Nephron (organoid): ENCODE results near the gene ASB1.
A peak's percentile ranks its signal among the peaks of the same experiment; 100 is the strongest.
"Not testable (repeated sequence)": the region's sequence is repeated elsewhere in the genome, so short reads cannot be mapped to it uniquely, and the experiment has no call there.

Experiments
- H3K27ac Mint-ChIP-seq, 3 experiments: 2 replicates each; pipeline ENCODE4 v1.8.0; 2020; ENCODE audit warnings: mixed read lengths in 3 of 3, mild to moderate bottlenecking in 2 of 3, moderate library complexity in 1 of 3
- H3K27me3 Mint-ChIP-seq: 2 replicates; pipeline ENCODE4 v1.8.0; 2021; ENCODE audit warnings: low read depth, mild to moderate bottlenecking, moderate library complexity, mixed read lengths
- H3K36me3 Mint-ChIP-seq: 2 replicates; pipeline ENCODE4 v1.8.0; 2020; ENCODE audit warnings: low read depth, mixed read lengths
- H3K4me1 Mint-ChIP-seq: 2 replicates; pipeline ENCODE4 v1.8.0; 2020; ENCODE audit warnings: mixed read lengths
- H3K4me3 Mint-ChIP-seq, 3 experiments: 2 replicates each; pipeline ENCODE4 v1.8.0; 2020; ENCODE audit warnings: mild to moderate bottlenecking in 3 of 3, mixed read lengths in 3 of 3, moderate library complexity in 2 of 3
- H3K9me3 Mint-ChIP-seq: 2 replicates; pipeline ENCODE4 v1.8.0; 2020; ENCODE audit warnings: mixed read lengths
- TF ChIP-seq, protein P1 (sequence below), 3 experiments: fragments of 200-600 bp; sonication (generic); IDR thresholded peaks; one replicate each; pipeline ENCODE4 v1.5.0; 2021; ENCODE audit warnings: antibody characterized with exemption in 3 of 3; ENCODE audit not compliant: unreplicated experiment in 3 of 3

Gene ASB1

DNA sequence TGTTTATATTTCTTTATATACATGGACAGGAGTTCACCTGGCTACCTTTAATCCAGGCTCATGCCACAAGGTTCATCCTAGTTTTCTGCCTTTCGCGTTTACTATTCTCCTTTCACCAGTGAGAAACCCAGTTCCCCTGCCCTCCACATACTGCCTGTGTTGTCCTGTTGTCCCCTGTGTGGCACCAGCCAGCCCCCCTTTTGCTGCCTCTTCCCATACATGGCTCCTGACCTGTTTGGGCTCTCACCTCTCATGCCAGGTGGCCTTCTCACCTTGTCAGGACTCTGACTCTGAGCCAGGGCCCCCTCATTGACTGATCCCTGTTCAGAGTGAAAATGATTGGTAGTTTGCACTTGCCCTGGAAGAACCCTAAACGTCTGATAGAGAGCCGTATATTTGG is 13.6 kb downstream of the ASB1 start:
- Mint-ChIP-seq H3K9me3 (no peaks in the 10 kb centered on the region), H3K4me3 (peak overlapping the region in 1 of 3 experiments; percentile 28), H3K27ac (peak overlapping the region in 1 of 3 experiments; percentile 37), H3K36me3 (peaks cover 65% of the 10 kb centered on the region), H3K4me1 (peaks cover 43% of the 10 kb centered on the region), H3K27me3 (no peaks in the 10 kb centered on the region)
- TF ChIP-seq, protein P1, sequence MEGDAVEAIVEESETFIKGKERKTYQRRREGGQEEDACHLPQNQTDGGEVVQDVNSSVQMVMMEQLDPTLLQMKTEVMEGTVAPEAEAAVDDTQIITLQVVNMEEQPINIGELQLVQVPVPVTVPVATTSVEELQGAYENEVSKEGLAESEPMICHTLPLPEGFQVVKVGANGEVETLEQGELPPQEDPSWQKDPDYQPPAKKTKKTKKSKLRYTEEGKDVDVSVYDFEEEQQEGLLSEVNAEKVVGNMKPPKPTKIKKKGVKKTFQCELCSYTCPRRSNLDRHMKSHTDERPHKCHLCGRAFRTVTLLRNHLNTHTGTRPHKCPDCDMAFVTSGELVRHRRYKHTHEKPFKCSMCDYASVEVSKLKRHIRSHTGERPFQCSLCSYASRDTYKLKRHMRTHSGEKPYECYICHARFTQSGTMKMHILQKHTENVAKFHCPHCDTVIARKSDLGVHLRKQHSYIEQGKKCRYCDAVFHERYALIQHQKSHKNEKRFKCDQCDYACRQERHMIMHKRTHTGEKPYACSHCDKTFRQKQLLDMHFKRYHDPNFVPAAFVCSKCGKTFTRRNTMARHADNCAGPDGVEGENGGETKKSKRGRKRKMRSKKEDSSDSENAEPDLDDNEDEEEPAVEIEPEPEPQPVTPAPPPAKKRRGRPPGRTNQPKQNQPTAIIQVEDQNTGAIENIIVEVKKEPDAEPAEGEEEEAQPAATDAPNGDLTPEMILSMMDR (IDR thresholded peaks at IDR 0.05; ENCODE audit: unreplicated experiment in 3 of 3) = no peak

DNA sequence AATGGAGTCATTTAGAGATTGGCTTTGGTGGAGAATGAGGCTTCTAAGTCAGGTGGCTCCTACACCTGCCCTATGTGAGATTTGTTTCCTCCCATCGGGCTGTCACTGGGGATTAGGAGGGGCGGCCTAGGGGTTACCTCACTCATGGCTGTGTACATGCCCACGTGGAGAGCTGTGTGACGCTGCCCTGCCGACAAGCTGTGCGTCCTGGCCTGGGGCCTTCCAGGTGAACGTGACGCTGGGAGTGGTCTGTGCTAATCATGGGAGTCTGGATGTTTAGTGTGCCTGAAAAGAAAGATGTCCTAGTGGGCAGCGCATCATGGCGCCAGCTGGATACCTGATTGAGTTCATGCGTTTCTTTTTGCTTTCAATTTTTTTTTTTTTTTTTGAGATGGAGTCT is 14.0 kb downstream of the ASB1 start:
- TF ChIP-seq, protein P1 (IDR thresholded peaks at IDR 0.05; ENCODE audit: unreplicated experiment in 3 of 3) = no peak
- Mint-ChIP-seq H3K4me1 (peaks cover 43% of the 10 kb centered on the region), H3K36me3 (peaks cover 66% of the 10 kb centered on the region), H3K9me3 (no peaks in the 10 kb centered on the region), H3K27ac (peak overlapping the region in 1 of 3 experiments; percentile 37), H3K4me3 (no peak overlapping the region), H3K27me3 (no peaks in the 10 kb centered on the region)

DNA sequence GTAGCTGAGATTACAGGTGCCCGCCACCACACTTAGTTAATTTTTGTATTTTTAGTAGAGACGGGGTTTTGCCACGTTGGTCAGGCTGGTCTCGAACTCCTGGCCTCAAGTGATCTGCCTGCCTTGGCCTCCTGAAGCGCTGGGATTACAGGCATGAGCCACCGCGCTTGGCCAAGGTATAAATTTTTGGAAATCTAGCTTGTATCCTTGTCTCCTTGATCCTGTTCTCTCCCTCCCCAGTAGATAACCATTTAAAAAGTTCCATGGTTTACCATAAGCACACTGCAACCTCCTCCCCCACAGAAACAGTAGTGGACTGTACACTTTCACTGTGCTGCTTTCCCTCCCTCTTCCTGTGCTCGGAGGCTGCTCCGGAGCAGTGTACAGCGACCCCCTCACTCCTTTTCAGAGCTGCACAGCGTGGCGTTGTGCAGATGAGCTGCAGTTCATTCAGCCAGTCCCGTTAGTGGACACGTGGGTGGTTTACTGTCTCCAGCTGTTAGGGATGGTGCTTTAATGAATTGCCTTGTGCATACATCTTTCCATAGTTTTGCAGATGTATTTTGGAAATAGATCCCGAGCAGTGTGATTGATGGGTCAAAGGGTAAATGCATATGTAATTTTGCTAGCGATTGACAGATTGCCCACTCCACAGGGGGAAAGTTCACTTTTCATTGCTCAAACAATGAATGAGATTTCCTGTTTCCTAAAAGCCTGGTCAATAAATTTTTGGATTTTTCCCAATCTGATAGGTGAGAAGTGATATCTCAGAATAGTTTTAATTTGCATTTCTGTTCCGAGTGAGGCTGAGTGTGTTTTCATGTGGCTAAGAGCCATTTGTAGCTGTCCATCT is 14.8 kb downstream of the ASB1 start:
- Mint-ChIP-seq H3K4me3 (peak overlapping the region; percentile 9 to 56 (median 11)), H3K36me3 (peaks cover 67% of the 10 kb centered on the region), H3K27ac (peak overlapping the region; percentile 39 to 71 (median 43)), H3K27me3 (no peaks in the 10 kb centered on the region), H3K9me3 (no peaks in the 10 kb centered on the region), H3K4me1 (peaks cover 43% of the 10 kb centered on the region)
- TF ChIP-seq, protein P1 (IDR thresholded peaks at IDR 0.05; ENCODE audit: unreplicated experiment in 3 of 3) = no peak

DNA sequence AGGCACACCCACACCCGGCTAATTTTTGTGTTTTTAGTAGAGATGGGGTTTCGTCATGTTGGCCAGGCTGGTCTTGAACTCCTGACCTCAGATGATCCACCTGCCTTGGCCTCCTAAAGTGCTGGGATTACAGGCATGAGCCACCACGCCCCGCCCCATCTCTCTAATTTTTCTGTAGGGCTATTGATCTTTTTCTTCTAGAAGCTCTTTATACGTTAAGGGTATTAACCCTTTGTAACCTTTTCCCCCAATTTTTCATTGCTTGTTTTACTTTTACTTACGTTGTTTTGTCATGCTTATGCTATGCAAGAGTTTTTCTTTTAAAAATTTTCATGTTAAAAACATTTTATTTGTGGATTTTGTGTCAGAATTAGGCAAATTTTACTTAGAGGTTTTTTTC is 15.5 kb downstream of the ASB1 start:
- peaks cover 43% of the 10 kb centered on the region for H3K4me1 Mint-ChIP-seq
- H3K27me3 Mint-ChIP-seq, H3K27ac Mint-ChIP-seq, H3K4me3 Mint-ChIP-seq, H3K9me3 Mint-ChIP-seq: not testable (repeated sequence)
- peaks cover 67% of the 10 kb centered on the region for H3K36me3 Mint-ChIP-seq

DNA sequence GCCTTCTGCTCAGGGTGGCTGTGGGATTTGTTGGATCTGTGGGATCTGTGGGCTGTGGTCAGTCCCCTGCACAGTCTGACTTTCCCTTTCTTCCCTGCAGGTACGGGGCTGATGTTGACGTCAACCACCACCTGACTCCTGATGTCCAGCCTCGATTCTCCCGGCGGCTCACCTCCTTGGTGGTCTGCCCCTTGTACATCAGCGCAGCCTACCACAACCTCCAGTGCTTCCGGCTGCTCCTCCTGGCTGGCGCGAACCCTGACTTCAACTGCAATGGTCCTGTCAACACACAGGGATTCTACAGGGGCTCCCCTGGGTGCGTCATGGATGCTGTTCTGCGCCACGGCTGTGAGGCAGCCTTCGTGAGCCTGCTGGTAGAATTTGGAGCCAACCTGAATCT is 17.5 kb downstream of the ASB1 start:
- TF ChIP-seq, protein P1 (IDR thresholded peaks at IDR 0.05; ENCODE audit: unreplicated experiment in 3 of 3) = no peak
- Mint-ChIP-seq H3K27ac (no peak overlapping the region), H3K4me1 (peaks cover 34% of the 10 kb centered on the region), H3K27me3 (no peaks in the 10 kb centered on the region), H3K36me3 (peaks cover 60% of the 10 kb centered on the region), H3K9me3 (no peaks in the 10 kb centered on the region), H3K4me3 (no peak overlapping the region)

DNA sequence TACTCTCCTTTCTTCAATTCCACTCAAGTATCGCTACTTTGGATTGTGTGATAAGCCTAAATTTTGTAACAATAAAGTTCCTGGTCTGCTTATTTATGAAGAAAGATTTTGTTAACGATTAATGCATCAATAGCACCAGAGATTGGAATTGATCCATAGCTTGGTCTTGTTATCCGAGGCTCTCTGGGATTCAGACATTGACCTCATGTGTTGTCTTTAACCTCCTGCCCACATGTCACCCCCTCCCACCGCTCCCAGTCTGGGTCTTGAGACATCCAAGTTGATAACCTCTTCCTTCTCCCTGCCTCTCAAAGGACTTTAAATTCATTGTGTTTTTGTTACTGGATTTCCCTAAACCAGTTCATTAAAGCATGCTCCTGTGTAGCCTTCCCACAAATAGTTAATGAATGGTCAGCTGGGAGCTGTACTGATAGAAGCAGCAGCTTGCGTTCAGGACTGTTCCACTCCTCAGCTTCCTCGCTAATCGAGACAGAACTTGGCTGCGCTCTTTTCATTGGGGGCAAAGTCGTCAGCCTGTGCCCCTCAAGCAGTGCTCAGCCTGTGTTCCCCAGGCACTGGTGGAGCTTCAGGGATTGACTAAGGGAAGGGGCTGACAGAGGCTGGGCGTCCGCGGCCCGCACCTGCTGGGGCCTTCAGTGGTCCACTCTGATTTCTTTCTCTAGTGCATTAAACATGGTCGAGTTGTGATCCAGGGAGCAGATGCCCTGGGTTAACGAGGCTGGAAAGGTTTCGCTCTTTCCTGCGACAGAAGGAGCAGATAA is 18.9 kb downstream of the ASB1 start:
- no peak overlapping the region for H3K27ac Mint-ChIP-seq
- no peaks in the 10 kb centered on the region for H3K9me3 Mint-ChIP-seq
- TF ChIP-seq, protein P1 (IDR thresholded peaks at IDR 0.05; ENCODE audit: unreplicated experiment in 3 of 3) = no peak
- peaks cover 20% of the 10 kb centered on the region for H3K4me1 Mint-ChIP-seq
- H3K27me3 Mint-ChIP-seq = no peaks in the 10 kb centered on the region
- peaks cover 61% of the 10 kb centered on the region for H3K36me3 Mint-ChIP-seq
- no peak overlapping the region for H3K4me3 Mint-ChIP-seq
